Measurements from ENCODE around the gene PIGR. TPM values are rescaled to one million over a fixed set of nuclear protein-coding genes. Genes with fewer than 3 reads are reported as not detected.

Gene PIGR
- total and polyA plus RNA-seq, 2 of the 4 experiments (the other 2 are of a cell fraction) = not detected

DNA sequence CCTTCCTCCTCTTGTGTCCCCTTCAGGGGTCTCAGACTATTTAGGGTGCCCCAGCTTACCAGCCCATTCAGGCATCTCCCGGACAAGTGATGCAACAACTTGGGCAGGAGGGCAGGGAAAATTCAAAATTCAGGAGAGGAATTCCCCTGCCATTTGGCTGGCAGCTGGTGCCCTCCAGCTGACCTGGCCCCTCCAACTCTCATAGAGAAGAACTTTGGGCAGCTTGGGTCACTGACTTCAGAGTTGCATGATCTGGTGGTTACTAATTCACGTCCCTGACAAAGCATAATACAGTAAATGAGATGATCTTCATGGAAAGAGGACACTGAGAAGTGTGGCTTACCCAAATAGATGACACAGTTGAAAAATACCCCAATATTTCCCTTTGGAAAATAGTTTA lies 24.2 kb upstream of the PIGR start, which contains the start of gene FCAMR:
Gene FCAMR, minus strand, starts transcription at position 15 of the 400 bp plus-strand sequence. CDS start 335 bp downstream, outside the sequence.
- no CpG with 5 or more reads among the region's 2 CpGs for WGBS, 2 experiments (ENCODE audit: extremely low coverage in 2 of 2, insufficient read length in 1 of 2)
- CTCF ChIA-PET = no interaction called here
- TF ChIP-seq CEBPB (IDR thresholded peaks at IDR 0.05; ENCODE audit: low read depth, low read length) (no peak), MAFK (IDR thresholded peaks at IDR 0.05; ENCODE audit: low read depth, low read length) (no peak), SMC3 (IDR thresholded peaks at IDR 0.05; ENCODE audit: low read depth, low read length) (no peak), CHD1 (IDR thresholded peaks at IDR 0.05; ENCODE audit: low read depth, low read length) (no peak), NFE2L2 (IDR thresholded peaks at IDR 0.05; ENCODE audit: low read depth, low read length) (no peak), RFX5 (IDR thresholded peaks at IDR 0.05; ENCODE audit: low read depth, low read length) (no peak), RAD21 (IDR thresholded peaks at IDR 0.05; ENCODE audit: low read length) (no peak)
- TF ChIP-seq, protein P1, sequence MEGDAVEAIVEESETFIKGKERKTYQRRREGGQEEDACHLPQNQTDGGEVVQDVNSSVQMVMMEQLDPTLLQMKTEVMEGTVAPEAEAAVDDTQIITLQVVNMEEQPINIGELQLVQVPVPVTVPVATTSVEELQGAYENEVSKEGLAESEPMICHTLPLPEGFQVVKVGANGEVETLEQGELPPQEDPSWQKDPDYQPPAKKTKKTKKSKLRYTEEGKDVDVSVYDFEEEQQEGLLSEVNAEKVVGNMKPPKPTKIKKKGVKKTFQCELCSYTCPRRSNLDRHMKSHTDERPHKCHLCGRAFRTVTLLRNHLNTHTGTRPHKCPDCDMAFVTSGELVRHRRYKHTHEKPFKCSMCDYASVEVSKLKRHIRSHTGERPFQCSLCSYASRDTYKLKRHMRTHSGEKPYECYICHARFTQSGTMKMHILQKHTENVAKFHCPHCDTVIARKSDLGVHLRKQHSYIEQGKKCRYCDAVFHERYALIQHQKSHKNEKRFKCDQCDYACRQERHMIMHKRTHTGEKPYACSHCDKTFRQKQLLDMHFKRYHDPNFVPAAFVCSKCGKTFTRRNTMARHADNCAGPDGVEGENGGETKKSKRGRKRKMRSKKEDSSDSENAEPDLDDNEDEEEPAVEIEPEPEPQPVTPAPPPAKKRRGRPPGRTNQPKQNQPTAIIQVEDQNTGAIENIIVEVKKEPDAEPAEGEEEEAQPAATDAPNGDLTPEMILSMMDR (conservative IDR thresholded peaks at IDR 0.05; ENCODE audit: low read depth, low read length) = no peak
- in situ Hi-C loops (cut with MboI; ENCODE audit: low sequenced_read_pairs) (no loop called here), intact Hi-C loops (cut with micrococcal nuclease) (no loop called here), dilution Hi-C loops (cut with HindIII; ENCODE audit: low sequenced_read_pairs, unreplicated experiment) (no loop called here)
- no peaks in the 10 kb centered on the region for H3K36me3 ChIP-seq (ENCODE audit: control insufficient read depth, insufficient read depth, low read length)
- no peak within 1 kb of the TSS for H3K18ac ChIP-seq (ENCODE audit: low read depth, low read length)
- no peak within 1 kb of the TSS for H2BK20ac ChIP-seq (ENCODE audit: low read depth, low read length)
- no peak within 1 kb of the TSS for H2BK5ac ChIP-seq (ENCODE audit: low read depth, low read length, poor library complexity, severe bottlenecking)
- H3K4ac ChIP-seq (ENCODE audit: low read depth, low read length) = no peak within 1 kb of the TSS
- H3K4me1 ChIP-seq (ENCODE audit: control insufficient read depth, insufficient read depth, low read length) = no peaks in the 10 kb centered on the region
- no peak within 1 kb of the TSS for H4K91ac ChIP-seq (ENCODE audit: insufficient read depth, low read depth, low read length)
- H2BK15ac ChIP-seq (ENCODE audit: low read depth, low read length) = no peak within 1 kb of the TSS
- H3K23ac ChIP-seq (ENCODE audit: low read depth, low read length) = no peak within 1 kb of the TSS
- no peak within 1 kb of the TSS for H4K5ac ChIP-seq (ENCODE audit: low read depth, low read length)
- H3K9ac ChIP-seq (ENCODE audit: low read depth, low read length) = no peak within 1 kb of the TSS
- no peak within 1 kb of the TSS for H2AK9ac ChIP-seq (replicated peaks; ENCODE audit: low read depth, low read length, poor library complexity)
- H3K9me1 ChIP-seq (ENCODE audit: insufficient read depth, low read length) = 0 out of 2 replicates have a peak, but pooled peaks cover 2% of the 10 kb centered on the region
- no peak within 1 kb of the TSS for H4K8ac ChIP-seq (ENCODE audit: low read depth in 2 of 2, low read length in 2 of 2)
- no peak within 1 kb of the TSS for H3K4me2 ChIP-seq (ENCODE audit: low read depth, low read length)
- H3K27me3 ChIP-seq (ENCODE audit: control insufficient read depth, insufficient read depth, low read length) = peaks cover 49% of the 10 kb centered on the region
- H4K20me1 ChIP-seq (ENCODE audit: insufficient read depth, low read length) = no peaks in the 10 kb centered on the region
- no peak within 1 kb of the TSS for H2AFZ ChIP-seq (replicated peaks; ENCODE audit: low read length, poor library complexity)
- no peak within 1 kb of the TSS for H3K14ac ChIP-seq (replicated peaks; ENCODE audit: low read depth, low read length)
- H3K79me1 ChIP-seq (ENCODE audit: low read depth in 1 of 2, low read length in 2 of 2) = no peaks in the 10 kb centered on the region
- H3K4me3 ChIP-seq (ENCODE audit: insufficient read depth, low read depth, low read length) = no peak within 1 kb of the TSS
- no peaks in the 10 kb centered on the region for H3K9me3 ChIP-seq (ENCODE audit: control insufficient read depth, insufficient read depth, low read length)
- no peak for ATAC-seq (ENCODE audit: low read depth)
- H2BK120ac ChIP-seq (ENCODE audit: low read depth, low read length) = no peak within 1 kb of the TSS
- no peak within 1 kb of the TSS for H3K56ac ChIP-seq (ENCODE audit: extremely low read depth, insufficient read depth, low read length)
- DNase-seq = no peak
- BruUV-seq (replicated peaks) = no TSS peak
- no peak within 1 kb of the TSS for H2AK5ac ChIP-seq (ENCODE audit: low read depth, low read length)
- H3K27ac ChIP-seq (ENCODE audit: insufficient read depth, low read length) = no peak within 1 kb of the TSS
- POLR2A ChIA-PET (ENCODE audit: unreplicated experiment) = no interaction called here

All from IMR-90 (cell line).